ENCODE data around the gene MTA2.

Gene MTA2

DNA sequence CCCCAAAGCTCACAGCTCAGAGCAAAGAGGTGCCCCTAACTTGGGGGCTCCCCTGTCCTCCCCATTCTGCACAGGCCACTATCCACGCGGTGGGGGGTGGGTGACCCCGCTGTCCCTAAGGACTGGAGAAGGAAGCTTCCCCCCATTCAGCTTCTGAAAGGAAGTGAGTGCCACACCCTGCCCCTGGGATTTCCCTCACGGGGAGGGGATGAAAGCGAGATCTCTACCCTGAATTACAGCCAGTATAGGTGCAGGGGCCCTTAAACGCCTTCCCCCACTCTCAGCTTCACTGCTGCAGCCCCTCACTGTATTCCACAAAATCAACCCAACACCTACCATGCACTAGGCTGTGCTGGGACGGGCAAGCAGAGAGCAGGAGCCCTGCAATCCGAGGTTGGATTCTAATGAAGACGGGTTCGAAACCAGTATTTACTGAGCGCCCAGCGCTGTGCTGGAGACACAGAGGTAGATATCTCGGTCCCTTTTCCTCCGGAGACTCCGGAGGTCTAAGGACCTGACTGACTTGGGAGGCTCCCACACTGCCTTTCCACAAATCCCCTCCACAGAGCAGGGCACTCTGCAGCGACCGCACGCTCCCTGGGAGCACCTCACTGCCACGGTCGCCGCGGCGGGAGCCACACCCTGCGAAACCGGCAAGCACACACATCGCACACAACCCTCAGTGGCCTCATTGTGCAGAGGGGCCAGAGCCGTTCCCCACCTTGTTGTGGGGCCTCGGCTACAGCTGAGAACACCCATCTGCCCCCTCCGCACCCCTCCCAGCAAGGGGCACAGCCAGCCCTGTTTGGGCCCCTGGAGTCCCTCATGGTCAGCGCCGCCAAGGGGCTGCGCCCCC lies 56.9 kb downstream of the MTA2 start:
- Mint-ChIP-seq H3K27ac (peak overlapping the region; percentile 75), H3K27me3 (no peaks in the 10 kb centered on the region), H3K36me3 (ENCODE audit: low read depth) (no peaks in the 10 kb centered on the region), H3K4me3 (peak overlapping the region; percentile 84), H3K4me1 (ENCODE audit: low read depth) (peaks cover 82% of the 10 kb centered on the region), H3K9me3 (no peaks in the 10 kb centered on the region)

DNA sequence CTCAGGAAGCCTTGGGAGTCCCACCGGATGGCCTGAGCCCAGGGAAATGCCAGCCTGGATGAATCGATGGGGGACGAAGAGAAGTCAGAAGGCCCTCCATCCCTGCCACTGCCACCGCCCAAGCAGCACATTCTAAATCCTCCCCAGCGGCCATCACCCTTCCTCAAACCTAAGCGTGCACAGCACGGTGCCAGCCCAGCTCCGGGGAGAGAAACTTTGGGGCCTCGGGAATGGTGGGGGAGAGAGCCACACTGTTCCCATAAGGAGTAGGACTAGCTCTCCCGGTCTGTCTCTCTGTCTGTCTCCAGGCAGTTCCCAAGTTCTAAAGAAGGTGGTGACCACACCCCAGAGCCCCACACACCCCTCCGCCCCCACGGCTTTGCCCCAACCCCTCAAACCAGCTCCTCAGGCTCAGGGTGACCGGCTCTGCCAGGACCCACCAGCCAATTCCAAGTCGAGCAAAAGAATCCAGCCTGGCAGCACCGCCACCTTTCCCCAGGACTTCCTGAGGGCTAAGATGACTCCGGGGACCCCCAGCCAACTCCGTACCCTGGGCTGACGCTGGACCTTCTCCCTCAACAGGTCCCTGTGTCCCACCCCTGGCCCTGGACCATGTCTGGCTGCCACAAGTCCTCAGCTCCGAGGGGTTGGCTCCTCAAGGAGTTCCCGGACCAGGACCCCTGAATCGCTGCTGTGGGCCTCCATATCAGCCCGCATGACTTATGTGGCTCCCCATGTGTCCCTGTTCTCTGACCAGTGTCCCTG lies 57.8 kb downstream of the MTA2 start:
- Mint-ChIP-seq H3K4me1 (ENCODE audit: low read depth) (peaks cover 88% of the 10 kb centered on the region), H3K9me3 (no peaks in the 10 kb centered on the region), H3K27me3 (no peaks in the 10 kb centered on the region), H3K4me3 (peak overlapping the region; percentile 84), H3K27ac (peak overlapping the region; percentile 75), H3K36me3 (ENCODE audit: low read depth) (no peaks in the 10 kb centered on the region)
